GM23338 (cell line): Measurements from ENCODE around the gene FGF21. TPM values are rescaled to one million over a fixed set of nuclear protein-coding genes. Genes with fewer than 3 reads are reported as not detected.
A peak's percentile ranks its signal among the peaks of the same experiment; 100 is the strongest.

Experiments
- ATAC-seq: fragments of 200-7000 bp; cut with Tn5 transposase; 3 replicates; pipeline ENCODE4 v1.9.1; 2020
- DNase-seq: peaks from one replicate; pipeline ENCODE4 v3.0.0-alpha.2; 2015; ENCODE audit warnings: low spot score
- H2AFZ ChIP-seq: fragments of 200-600 bp; sonication (generic); 2 replicates; pipeline ENCODE4 v1.8.0; 2016; ENCODE audit warnings: antibody characterized with exemption, mild to moderate bottlenecking, moderate library complexity
- H3F3A ChIP-seq: fragments of 200-600 bp; sonication (generic); replicated peaks from 2 replicates; pipeline ENCODE4 v1.8.0; 2017; ENCODE audit warnings: antibody characterized with exemption, mixed run types, low read depth
- H3K27ac ChIP-seq: fragments of 200-600 bp; sonication (generic); 2 replicates; pipeline ENCODE4 v1.6.1; 2016; ENCODE audit warnings: low read depth
- H3K27me3 ChIP-seq: fragments of 200-600 bp; sonication (generic); 2 replicates; pipeline ENCODE4 v1.8.0; 2016; ENCODE audit warnings: mild to moderate bottlenecking, mixed run types, moderate library complexity; ENCODE audit not compliant: insufficient read depth
- H3K36me3 ChIP-seq: fragments of 200-600 bp; sonication (generic); 2 replicates; pipeline ENCODE4 v1.8.0; 2016; ENCODE audit warnings: mild to moderate bottlenecking; ENCODE audit not compliant: insufficient read depth
- H3K4me1 ChIP-seq: fragments of 200-600 bp; sonication (generic); 2 replicates; pipeline ENCODE4 v1.8.0; 2016; ENCODE audit warnings: mild to moderate bottlenecking, moderate library complexity; ENCODE audit not compliant: insufficient read depth
- H3K4me2 ChIP-seq: fragments of 200-600 bp; sonication (generic); 2 replicates; pipeline ENCODE4 v1.7.1; 2017; ENCODE audit warnings: mixed run types
- H3K4me3 ChIP-seq: fragments of 200-600 bp; sonication (generic); 2 replicates; pipeline ENCODE4 v1.6.1; 2016; ENCODE audit warnings: mixed run types
- H3K79me2 ChIP-seq: fragments of 200-600 bp; sonication (generic); replicated peaks from 2 replicates; pipeline ENCODE4 v1.8.0; 2017; ENCODE audit warnings: mild to moderate bottlenecking; ENCODE audit not compliant: insufficient read depth
- H3K9me2 ChIP-seq: fragments of 200-600 bp; sonication (generic); 2 replicates; pipeline ENCODE4 v1.8.0; 2017; ENCODE audit not compliant: insufficient read depth
- H4K20me1 ChIP-seq: fragments of 200-600 bp; sonication (generic); replicated peaks from 2 replicates; pipeline ENCODE4 v1.8.0; 2017; ENCODE audit warnings: mild to moderate bottlenecking; ENCODE audit not compliant: insufficient read depth
- H3K27ac Mint-ChIP-seq: 2 replicates; pipeline ENCODE4 v1.8.0; 2020; ENCODE audit warnings: inconsistent platforms, mild to moderate bottlenecking, moderate library complexity, mixed read lengths
- H3K27me3 Mint-ChIP-seq: 3 replicates; pipeline ENCODE4 v1.8.0; 2022; ENCODE audit warnings: low read depth, mild to moderate bottlenecking, moderate library complexity, mixed read lengths, inconsistent platforms; ENCODE audit not compliant: insufficient read depth, poor library complexity
- H3K36me3 Mint-ChIP-seq: 3 replicates; pipeline ENCODE4 v1.8.0; 2021; ENCODE audit warnings: low read depth, mild to moderate bottlenecking, inconsistent platforms, moderate library complexity, mixed read lengths
- H3K4me1 Mint-ChIP-seq: 3 replicates; pipeline ENCODE4 v1.8.0; 2020; ENCODE audit warnings: mild to moderate bottlenecking, inconsistent platforms, mixed read lengths
- H3K4me3 Mint-ChIP-seq: 3 replicates; pipeline ENCODE4 v1.8.0; 2021; ENCODE audit warnings: moderate library complexity, mild to moderate bottlenecking, inconsistent platforms, mixed read lengths
- H3K9me3 Mint-ChIP-seq: 3 replicates; pipeline ENCODE4 v1.8.0; 2020; ENCODE audit warnings: moderate library complexity, mild to moderate bottlenecking, inconsistent platforms, mixed read lengths
- CTCF ChIP-seq, 2 experiments: fragments of 200-600 bp in 1 of 2; sonication (generic) in 1 of 2; conservative IDR thresholded peaks; 2 replicates each; pipeline versions ENCODE4 v1.5.1 to v1.6.1; 2016 to 2017; ENCODE audit warnings: antibody characterized with exemption in 2 of 2, low read depth in 2 of 2, mild to moderate bottlenecking in 2 of 2, moderate library complexity in 1 of 2
- ETS1 ChIP-seq: IDR thresholded peaks from 2 replicates; pipeline ENCODE4 v1.6.1; 2016; ENCODE audit warnings: antibody characterized with exemption
- EZH2 ChIP-seq: fragments of 200-600 bp; sonication (generic); IDR thresholded peaks from one replicate; pipeline ENCODE4 v1.8.0; 2017; ENCODE audit warnings: antibody characterized with exemption, mild to moderate bottlenecking, low read depth; ENCODE audit not compliant: unreplicated experiment
- JUNB ChIP-seq: IDR thresholded peaks from one replicate; pipeline ENCODE4 v1.6.1; 2016; ENCODE audit warnings: antibody characterized with exemption; ENCODE audit not compliant: unreplicated experiment
- POLR2AphosphoS5 ChIP-seq: IDR thresholded peaks from 2 replicates; pipeline ENCODE4 v1.6.1; 2016; ENCODE audit warnings: antibody characterized with exemption, low read depth
- STAT1 ChIP-seq: IDR thresholded peaks from one replicate; pipeline ENCODE4 v1.6.1; 2016; ENCODE audit warnings: antibody characterized with exemption; ENCODE audit not compliant: unreplicated experiment
- polyA plus RNA-seq: library from polyadenylated mRNA; unstranded; fragments of >200 nt; fragmentation: Nextera tagmentation; extraction: Ambion mirVana; gene quantifications from 2 replicates; pipeline ENCODE4 v1.2.1, GENCODE V29; 2016
- total RNA-seq: library from RNA; depleted of rRNA; stranded (reverse); fragments of >200 nt; shearing (Covaris generic); gene quantifications from 2 replicates; pipeline ENCODE4 v1.2.3, GENCODE V29; 2014

FGF21 gene
- total and polyA plus RNA-seq, 2 experiments from 2014 or later, result 0.78 to 1.3 TPM

- peaks cover 10% of the 10 kb centered on the region for H3K79me2 ChIP-seq
- no peak overlapping the region; the same call in 2 of the 3 replicates for H3K4me3 Mint-ChIP-seq
- peaks cover 2% of the 10 kb centered on the region; the same call in 1 of the 2 replicates for H4K20me1 ChIP-seq
- H3K9me2 ChIP-seq, result no peaks in the 10 kb centered on the region
- H3K36me3 Mint-ChIP-seq, result peaks cover 12% of the 10 kb centered on the region
- DNase-seq, result no peak
- no peak for ATAC-seq
- H3K27me3 ChIP-seq, result no peaks in the 10 kb centered on the region
- H3K4me3 ChIP-seq, result peak overlapping the region; percentile 20; the same call in 1 of the 2 replicates
- 0 out of 2 replicates have a peak overlapping the region, but pooled peaks have one; percentile 96 for H3K27ac Mint-ChIP-seq
- peaks cover 42% of the 10 kb centered on the region for H3K4me1 ChIP-seq
- no peaks in the 10 kb centered on the region for H3K36me3 ChIP-seq
- H3K4me2 ChIP-seq, result peak overlapping the region; percentile 100; the same call in 1 of the 2 replicates
- H3K27me3 Mint-ChIP-seq, result peaks cover 40% of the 10 kb centered on the region
- no peak overlapping the region for H2AFZ ChIP-seq
- H3F3A ChIP-seq, result peaks cover 9% of the 10 kb centered on the region; the same call in 1 of the 2 replicates
- no peak overlapping the region for H3K27ac ChIP-seq
- TF ChIP-seq JUNB (no peak), CTCF (conservative IDR thresholded peaks at IDR 0.05; ENCODE audit: low read depth in 2 of 2) (peak in 1 of 2 experiments; percentile 51; a peak in 2 of 4 replicates), ETS1 (no peak)
- H3K9me3 Mint-ChIP-seq, result no peaks in the 10 kb centered on the region; the same call in 1 of the 3 replicates
- H3K4me1 Mint-ChIP-seq, result peaks cover 40% of the 10 kb centered on the region
These were observed 888 bp downstream of the FGF21 start for GRCh38 chr19:48756212-48756611.

GRCh38 chr19:48756686-48757085 lies 1.4 kb downstream of the FGF21 start:
- peaks cover 38% of the 10 kb centered on the region for H3K4me1 Mint-ChIP-seq
- no peak overlapping the region for H3K27ac ChIP-seq
- H2AFZ ChIP-seq, result no peak overlapping the region
- peaks cover 38% of the 10 kb centered on the region for H3K4me1 ChIP-seq
- H3F3A ChIP-seq, result peaks cover 9% of the 10 kb centered on the region; the same call in 1 of the 2 replicates
- H3K9me3 Mint-ChIP-seq, result no peaks in the 10 kb centered on the region; the same call in 1 of the 3 replicates
- H4K20me1 ChIP-seq, result no peaks in the 10 kb centered on the region
- TF ChIP-seq POLR2AphosphoS5 (no peak), JUNB (no peak), EZH2 (no peak)
- H3K4me3 ChIP-seq, result no peak overlapping the region
- peaks cover 6% of the 10 kb centered on the region for H3K79me2 ChIP-seq
- DNase-seq, result no peak
- H3K27ac Mint-ChIP-seq, result peak overlapping the region; percentile 70; the same call in 1 of the 2 replicates
- no peak for ATAC-seq
- H3K27me3 ChIP-seq, result no peaks in the 10 kb centered on the region
- H3K9me2 ChIP-seq, result no peaks in the 10 kb centered on the region
- no peaks in the 10 kb centered on the region for H3K36me3 ChIP-seq
- peaks cover 36% of the 10 kb centered on the region for H3K27me3 Mint-ChIP-seq
- no peak overlapping the region for H3K4me2 ChIP-seq
- peak overlapping the region; percentile 9; the same call in 1 of the 3 replicates for H3K4me3 Mint-ChIP-seq
- H3K36me3 Mint-ChIP-seq, result peaks cover 8% of the 10 kb centered on the region; the same call in 2 of the 3 replicates

GRCh38 chr19:48757089-48757675 lies 1.9 kb downstream of the FGF21 start:
- peaks cover 4% of the 10 kb centered on the region; the same call in 2 of the 3 replicates for H3K36me3 Mint-ChIP-seq
- DNase-seq, result no peak
- H3K27me3 Mint-ChIP-seq, result peaks cover 36% of the 10 kb centered on the region
- no peaks in the 10 kb centered on the region; the same call in 1 of the 3 replicates for H3K9me3 Mint-ChIP-seq
- Histone ChIP-seq H3K9me2 (no peaks in the 10 kb centered on the region), H4K20me1 (no peaks in the 10 kb centered on the region), H3K36me3 (no peaks in the 10 kb centered on the region), H3F3A (peaks cover 6% of the 10 kb centered on the region; the same call in 1 of the 2 replicates), H3K4me2 (no peak overlapping the region), H3K4me1 (peaks cover 37% of the 10 kb centered on the region), H2AFZ (no peak overlapping the region), H3K79me2 (peaks cover under 1% of the 10 kb centered on the region; the same call in 1 of the 2 replicates), H3K27me3 (no peaks in the 10 kb centered on the region), H3K4me3 (no peak overlapping the region), H3K27ac (no peak overlapping the region)
- no peak for ATAC-seq
- peaks cover 38% of the 10 kb centered on the region for H3K4me1 Mint-ChIP-seq
- no peak overlapping the region; the same call in 1 of the 2 replicates for H3K27ac Mint-ChIP-seq
- H3K4me3 Mint-ChIP-seq, result no peak overlapping the region; the same call in 2 of the 3 replicates
- TF ChIP-seq STAT1, result no peak
